ENCODE results near the gene NUAK2.

GRCh38 chr1:205340676-205341075, 19.1 kb upstream of the NUAK2 start:
- TF ChIP-seq ZFP3 (tag by site-specific recombination; IDR thresholded peaks at IDR 0.05; ENCODE audit: low read depth), result no peak
- no peak for TF ChIP-seq ZNF138 (tag by site-specific recombination; IDR thresholded peaks at IDR 0.05; ENCODE audit: borderline replicate concordance)
